ENCODE measurements around the gene RAPGEF1. TPM values are rescaled to one million over a fixed set of nuclear protein-coding genes. Genes with fewer than 3 reads are reported as not detected.
A peak's percentile ranks its signal among the peaks of the same experiment; 100 is the strongest.

Gene RAPGEF1
- total RNA-seq, 1 experiment from 2014 or later: 55.6 TPM

DNA sequence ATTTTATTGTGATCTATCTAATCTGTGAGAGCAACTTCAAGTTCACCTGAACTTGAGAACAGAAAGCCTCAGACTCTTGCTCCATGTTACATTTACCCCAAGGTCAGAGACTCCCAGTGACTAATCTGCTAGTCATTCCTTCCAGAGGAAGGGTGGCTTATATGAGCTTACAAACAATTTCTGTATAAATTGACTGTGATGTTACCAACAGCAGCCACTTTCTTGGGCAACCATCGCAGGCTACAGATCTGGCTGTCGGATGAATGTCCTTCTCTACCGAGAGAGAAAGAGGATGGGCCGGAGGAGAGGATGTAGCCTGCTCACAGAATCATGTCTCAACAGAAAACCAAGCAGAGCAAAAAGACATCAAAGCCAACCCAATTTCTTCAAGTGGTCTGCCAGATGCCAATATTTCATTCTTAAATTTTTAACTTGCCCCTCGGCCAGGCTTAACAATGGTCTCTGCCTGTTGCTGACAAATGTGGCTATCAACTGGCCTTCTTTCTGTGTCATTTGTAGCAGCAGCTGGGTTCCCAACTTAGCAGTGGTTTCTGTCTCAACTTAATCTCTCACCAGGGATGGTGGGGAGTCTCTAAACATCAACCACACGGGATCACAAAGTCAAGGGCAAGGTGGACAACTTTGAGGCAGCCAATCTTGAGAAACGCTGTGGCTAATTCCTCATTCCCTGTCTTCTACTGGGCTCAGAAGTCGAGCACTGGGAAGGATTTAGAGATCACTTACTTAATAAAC, 81.3 kb downstream of the RAPGEF1 start:
- no peak overlapping the region for H2BK120ac ChIP-seq (ENCODE audit: low read depth, low read length, poor library complexity, severe bottlenecking)
- H4K8ac ChIP-seq (replicated peaks; ENCODE audit: insufficient read length, low read depth, low read length): no peak overlapping the region
- H3K27ac Mint-ChIP-seq: peak overlapping the region in 2 of 3 experiments; percentile 86 to 87; a peak in 3 of 7 replicates
- no peak overlapping the region for H2BK15ac ChIP-seq (ENCODE audit: low read depth, low read length)
- no peak overlapping the region for H3K23ac ChIP-seq (ENCODE audit: insufficient read length, low read depth, low read length)
- no peaks in the 10 kb centered on the region for H3K9me3 ChIP-seq (ENCODE audit: control insufficient read depth, low read depth, low read length)
- H3K23me2 ChIP-seq (ENCODE audit: insufficient read length, low read depth, low read length, poor library complexity, severe bottlenecking): no peaks in the 10 kb centered on the region
- H3K9me3 Mint-ChIP-seq: peaks cover 0 to 3% of the 10 kb centered on the region in 2 experiments; a peak in 2 of 5 replicates
- WGBS (ENCODE audit: extremely low coverage, insufficient read length, low lambda C conversion rate): no CpG with 5 or more reads among the region's 8 CpGs
- H4K5ac ChIP-seq (ENCODE audit: insufficient read length, low read depth, low read length): no peak overlapping the region
- no peak overlapping the region for H3K4me2 ChIP-seq (ENCODE audit: insufficient read depth, insufficient read length, low read length)
- H2AFZ ChIP-seq (ENCODE audit: low read length): no peak overlapping the region
- no peak overlapping the region for H3K4ac ChIP-seq (ENCODE audit: low read depth, low read length)
- no peak overlapping the region for H4K91ac ChIP-seq (ENCODE audit: insufficient read length, low read depth, low read length)
- H3K27me3 Mint-ChIP-seq (ENCODE audit: low read depth): no peaks in the 10 kb centered on the region
- no peak overlapping the region for H3K4me3 Mint-ChIP-seq
- no peak overlapping the region for H2BK20ac ChIP-seq (ENCODE audit: low read depth, low read length, poor library complexity, severe bottlenecking)
- H2AK5ac ChIP-seq (ENCODE audit: insufficient read length, low read length): no peak overlapping the region
- no peak for DNase-seq
- peaks cover 22% of the 10 kb centered on the region; the same call in 1 of the 2 replicates for H3K4me1 ChIP-seq (ENCODE audit: insufficient read depth, low read length)
- H3T11ph ChIP-seq (ENCODE audit: low read length): no peak overlapping the region
- TF ChIP-seq, protein P1, sequence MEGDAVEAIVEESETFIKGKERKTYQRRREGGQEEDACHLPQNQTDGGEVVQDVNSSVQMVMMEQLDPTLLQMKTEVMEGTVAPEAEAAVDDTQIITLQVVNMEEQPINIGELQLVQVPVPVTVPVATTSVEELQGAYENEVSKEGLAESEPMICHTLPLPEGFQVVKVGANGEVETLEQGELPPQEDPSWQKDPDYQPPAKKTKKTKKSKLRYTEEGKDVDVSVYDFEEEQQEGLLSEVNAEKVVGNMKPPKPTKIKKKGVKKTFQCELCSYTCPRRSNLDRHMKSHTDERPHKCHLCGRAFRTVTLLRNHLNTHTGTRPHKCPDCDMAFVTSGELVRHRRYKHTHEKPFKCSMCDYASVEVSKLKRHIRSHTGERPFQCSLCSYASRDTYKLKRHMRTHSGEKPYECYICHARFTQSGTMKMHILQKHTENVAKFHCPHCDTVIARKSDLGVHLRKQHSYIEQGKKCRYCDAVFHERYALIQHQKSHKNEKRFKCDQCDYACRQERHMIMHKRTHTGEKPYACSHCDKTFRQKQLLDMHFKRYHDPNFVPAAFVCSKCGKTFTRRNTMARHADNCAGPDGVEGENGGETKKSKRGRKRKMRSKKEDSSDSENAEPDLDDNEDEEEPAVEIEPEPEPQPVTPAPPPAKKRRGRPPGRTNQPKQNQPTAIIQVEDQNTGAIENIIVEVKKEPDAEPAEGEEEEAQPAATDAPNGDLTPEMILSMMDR (conservative IDR thresholded peaks at IDR 0.05): no peak
- no peak overlapping the region for H3K14ac ChIP-seq (ENCODE audit: insufficient read depth, low read length)
- H3K36me3 Mint-ChIP-seq (ENCODE audit: insufficient read depth in 1 of 3, low read depth in 3 of 3): peaks cover 0 to under 1% (median 0%) of the 10 kb centered on the region in 3 experiments; a peak in 1 of 7 replicates
- peaks cover 39 to 51% of the 10 kb centered on the region in 2 experiments for H3K4me1 Mint-ChIP-seq
- H3K56ac ChIP-seq (ENCODE audit: insufficient read length, low read depth, low read length): no peak overlapping the region
- no peaks in the 10 kb centered on the region for H3K27me3 ChIP-seq (ENCODE audit: insufficient read depth, low read length)
- H3K27ac ChIP-seq (ENCODE audit: insufficient read length, low read depth, low read length): no peak overlapping the region
- no peak overlapping the region for H2BK5ac ChIP-seq (ENCODE audit: insufficient read length, low read length)
- H2BK12ac ChIP-seq (ENCODE audit: insufficient read length, low read depth, low read length): no peak overlapping the region
- H4K20me1 ChIP-seq (ENCODE audit: control insufficient read depth, insufficient read depth, insufficient read length): no peaks in the 10 kb centered on the region
- H3K79me1 ChIP-seq (ENCODE audit: insufficient read depth, low read depth, low read length, poor library complexity, severe bottlenecking): peaks cover 3% of the 10 kb centered on the region
- H3K18ac ChIP-seq (ENCODE audit: insufficient read length, low read depth, low read length): no peak overlapping the region
- peaks cover 6% of the 10 kb centered on the region; the same call in 1 of the 2 replicates for H3K79me2 ChIP-seq (ENCODE audit: insufficient read depth, low read length)
- no peak overlapping the region for H3K9ac ChIP-seq (ENCODE audit: extremely low read depth, insufficient read length, low read length)

Measured in H9 (cell line).